AG09309 (cell line): Measurements from ENCODE around the gene CLEC1A.

Source experiments
- DNase-seq: peaks from one replicate; pipeline ENCODE4 v3.0.0-alpha.2; 2010; ENCODE audit warnings: low read depth
- H3K4me3 ChIP-seq: 2 replicates; pipeline ENCODE4 v1.5.1; 2011; ENCODE audit warnings: mild to moderate bottlenecking, low read depth, low read length, moderate library complexity; ENCODE audit not compliant: control insufficient read depth
- TF ChIP-seq, protein P1 (sequence below): IDR thresholded peaks from 2 replicates; pipeline ENCODE4 v1.5.1; 2011; ENCODE audit warnings: mild to moderate bottlenecking, low read depth, low read length, inconsistent platforms; ENCODE audit not compliant: insufficient read depth, control insufficient read depth; ENCODE audit errors: missing control alignments

The CLEC1A gene

DNA sequence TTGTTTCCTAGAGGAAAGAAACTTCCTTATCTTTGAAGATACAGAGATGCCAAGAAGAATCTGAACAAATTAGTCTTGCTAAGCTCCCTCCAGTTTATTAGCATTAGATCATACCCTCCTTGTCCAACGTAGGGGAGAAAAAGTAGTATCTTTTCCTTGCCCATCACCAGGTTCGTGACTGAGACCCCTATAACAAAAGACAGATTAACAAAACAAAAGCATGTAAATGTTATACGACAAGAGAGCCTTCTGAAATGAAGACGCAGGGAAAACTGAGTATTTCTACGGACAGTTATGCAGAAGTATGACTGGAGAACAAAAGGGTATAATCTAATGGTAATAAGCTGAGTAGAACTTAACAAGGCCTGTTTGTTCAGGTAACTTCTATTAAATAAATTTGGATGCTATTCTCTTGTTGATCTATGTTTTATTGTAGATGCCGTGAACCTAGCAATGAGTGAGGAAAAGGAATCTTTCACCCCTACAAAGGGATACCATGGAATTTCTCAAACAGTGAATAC lies 34.1 kb upstream of the CLEC1A start:
- no peak for DNase-seq
- no peak overlapping the region for H3K4me3 ChIP-seq
- TF ChIP-seq, protein P1, sequence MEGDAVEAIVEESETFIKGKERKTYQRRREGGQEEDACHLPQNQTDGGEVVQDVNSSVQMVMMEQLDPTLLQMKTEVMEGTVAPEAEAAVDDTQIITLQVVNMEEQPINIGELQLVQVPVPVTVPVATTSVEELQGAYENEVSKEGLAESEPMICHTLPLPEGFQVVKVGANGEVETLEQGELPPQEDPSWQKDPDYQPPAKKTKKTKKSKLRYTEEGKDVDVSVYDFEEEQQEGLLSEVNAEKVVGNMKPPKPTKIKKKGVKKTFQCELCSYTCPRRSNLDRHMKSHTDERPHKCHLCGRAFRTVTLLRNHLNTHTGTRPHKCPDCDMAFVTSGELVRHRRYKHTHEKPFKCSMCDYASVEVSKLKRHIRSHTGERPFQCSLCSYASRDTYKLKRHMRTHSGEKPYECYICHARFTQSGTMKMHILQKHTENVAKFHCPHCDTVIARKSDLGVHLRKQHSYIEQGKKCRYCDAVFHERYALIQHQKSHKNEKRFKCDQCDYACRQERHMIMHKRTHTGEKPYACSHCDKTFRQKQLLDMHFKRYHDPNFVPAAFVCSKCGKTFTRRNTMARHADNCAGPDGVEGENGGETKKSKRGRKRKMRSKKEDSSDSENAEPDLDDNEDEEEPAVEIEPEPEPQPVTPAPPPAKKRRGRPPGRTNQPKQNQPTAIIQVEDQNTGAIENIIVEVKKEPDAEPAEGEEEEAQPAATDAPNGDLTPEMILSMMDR, result no peak

DNA sequence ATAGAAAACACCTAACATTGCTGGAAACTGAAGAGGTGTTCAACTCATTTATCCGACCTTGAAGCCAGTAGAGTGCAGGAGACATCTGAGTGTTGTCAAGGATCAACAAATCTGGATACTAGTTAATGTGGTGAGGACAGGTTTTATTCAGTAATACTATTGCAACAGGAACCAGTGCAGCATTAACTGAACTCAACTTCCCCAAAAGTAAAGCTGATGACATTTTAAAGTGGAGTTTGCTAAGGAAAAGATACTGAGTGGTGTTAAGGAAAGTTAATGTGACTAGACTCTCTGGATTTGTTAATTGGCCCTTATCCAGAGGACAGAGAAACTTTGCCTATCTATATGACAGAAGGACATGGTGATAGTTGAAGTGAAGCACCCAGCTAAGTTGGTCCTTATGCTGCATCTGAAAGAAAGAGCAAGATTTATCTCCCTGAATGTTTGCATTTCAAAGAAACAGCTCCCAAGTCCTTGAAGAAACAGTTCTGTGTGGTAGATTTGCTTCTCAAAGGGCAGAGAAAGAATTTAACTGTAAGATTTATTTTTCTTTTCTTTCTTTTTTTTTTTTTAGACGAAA lies 32.4 kb upstream of the CLEC1A start:
- DNase-seq, result no peak
- TF ChIP-seq, protein P1, result no peak
- H3K4me3 ChIP-seq, result no peak overlapping the region

DNA sequence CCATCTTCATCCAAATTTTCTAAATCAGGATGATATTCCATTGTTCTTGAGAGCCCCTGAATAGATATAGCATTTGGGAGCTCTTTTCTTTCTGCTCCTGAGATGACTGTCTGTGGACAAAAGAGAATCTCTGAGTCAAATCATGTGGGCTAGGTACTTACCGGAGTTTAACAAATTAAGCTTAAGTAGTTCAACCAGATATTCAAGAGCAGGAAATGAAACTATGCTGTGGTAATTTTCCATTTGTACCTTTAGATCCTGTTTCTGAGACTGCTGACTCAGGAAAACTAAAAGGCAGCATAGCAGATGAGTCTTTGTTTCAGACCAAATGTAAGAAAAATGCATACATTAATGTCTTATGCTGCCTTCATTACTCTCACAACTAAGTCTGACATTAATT lies 31.3 kb upstream of the CLEC1A start, which contains the start of gene CLEC7A:
Gene CLEC7A, minus strand, starts transcription at position 158 of the 400 bp plus-strand sequence. Its CDS starts 117 bp downstream, at position 41.
- TF ChIP-seq, protein P1, result no peak
- no peak within 1 kb of the TSS for H3K4me3 ChIP-seq
- DNase-seq, result no peak

- TF ChIP-seq, protein P1, result no peak
- no peak for DNase-seq
- no peak overlapping the region for H3K4me3 ChIP-seq
Observed at GRCh38 chr12:10128687-10129086, 29.9 kb upstream of the CLEC1A start.

DNA sequence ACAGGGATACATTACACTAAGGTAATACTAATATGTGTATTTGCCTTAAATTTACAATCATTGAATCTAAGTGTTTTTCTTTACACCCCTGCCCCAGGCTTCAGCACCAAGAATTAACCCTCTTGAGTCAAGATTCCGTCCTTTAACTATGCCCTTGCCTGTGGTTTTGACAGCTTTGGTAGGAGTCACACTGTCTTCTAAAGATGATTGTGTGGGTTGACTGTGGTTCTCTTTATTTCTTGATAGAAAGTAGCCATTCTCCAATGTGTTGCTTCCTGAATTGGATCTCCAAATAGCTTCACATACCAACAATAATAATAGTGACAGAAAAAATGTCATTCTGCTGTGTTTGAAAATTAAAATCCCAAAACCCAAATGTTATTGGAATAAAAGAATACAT lies 27.6 kb upstream of the CLEC1A start:
- TF ChIP-seq, protein P1, result no peak
- no peak overlapping the region for H3K4me3 ChIP-seq
- DNase-seq, result no peak

DNA sequence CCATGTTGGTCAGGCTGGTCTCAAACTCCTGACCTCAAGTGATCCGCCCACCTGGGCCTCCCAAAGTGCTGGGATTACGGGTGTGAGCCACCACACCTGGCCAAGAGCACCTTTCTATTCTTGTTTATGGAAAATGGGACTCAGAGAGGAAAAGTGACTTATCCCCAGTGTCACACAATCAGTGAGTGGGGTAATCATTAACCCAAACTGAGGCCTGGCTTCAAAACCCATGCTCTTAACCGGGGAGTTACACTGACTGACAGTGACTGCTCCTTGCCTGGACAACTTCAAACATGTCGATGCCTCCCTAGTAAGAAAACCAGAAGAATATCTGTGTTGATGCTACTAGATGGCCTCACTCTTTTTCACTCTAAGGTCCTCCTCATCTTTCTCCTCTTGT lies 23.9 kb upstream of the CLEC1A start:
- TF ChIP-seq, protein P1, result no peak

GRCh38 chr12:10121278-10121677 lies 22.5 kb upstream of the CLEC1A start:
- H3K4me3 ChIP-seq, result no peak overlapping the region
- DNase-seq, result no peak

More for the DNA sequence above, 23.9 kb upstream of the CLEC1A start:
- no peak for DNase-seq
- H3K4me3 ChIP-seq, result no peak overlapping the region

More at GRCh38 chr12:10121278-10121677, 22.5 kb upstream of the CLEC1A start:
- TF ChIP-seq, protein P1, result no peak
